Hepatocyte (in vitro differentiated cells): ENCODE measurements around the gene SYNJ2. TPM values are rescaled to one million over a fixed set of nuclear protein-coding genes. Genes with fewer than 3 reads are reported as not detected.

Experiments
- DNase-seq: peaks from one replicate; pipeline ENCODE4 v3.0.0-alpha.2; 2016; ENCODE audit warnings: low spot score
- H2AFZ ChIP-seq: fragments of 200-600 bp; sonication (generic); 2 replicates; pipeline ENCODE4 v1.6.0; 2016; ENCODE audit warnings: antibody characterized with exemption, mild to moderate bottlenecking
- H3K27ac ChIP-seq: fragments of 200-600 bp; sonication (generic); 2 replicates; pipeline ENCODE4 v1.5.1; 2016; ENCODE audit warnings: mild to moderate bottlenecking
- H3K27me3 ChIP-seq: fragments of 200-600 bp; sonication (generic); 2 replicates; pipeline ENCODE4 v1.6.1; 2016
- H3K36me3 ChIP-seq: fragments of 200-600 bp; sonication (generic); replicated peaks from 2 replicates; pipeline ENCODE4 v1.5.1; 2016; ENCODE audit warnings: low read depth; ENCODE audit not compliant: insufficient read depth
- H3K4me1 ChIP-seq: fragments of 200-600 bp; sonication (generic); 2 replicates; pipeline ENCODE4 v1.5.1; 2016; ENCODE audit warnings: mild to moderate bottlenecking, moderate library complexity; ENCODE audit not compliant: insufficient read depth
- H3K4me2 ChIP-seq: fragments of 200-600 bp; sonication (generic); 2 replicates; pipeline ENCODE4 v1.6.0; 2016
- H3K4me3 ChIP-seq: fragments of 200-600 bp; sonication (generic); 2 replicates; pipeline ENCODE4 v1.5.1; 2016; ENCODE audit warnings: mild to moderate bottlenecking
- H3K79me2 ChIP-seq: fragments of 200-600 bp; sonication (generic); 2 replicates; pipeline ENCODE4 v1.6.0; 2017; ENCODE audit warnings: mild to moderate bottlenecking
- H3K9me2 ChIP-seq: fragments of 200-600 bp; sonication (generic); replicated peaks from 2 replicates; pipeline ENCODE4 v1.6.0; 2017; ENCODE audit warnings: mild to moderate bottlenecking; ENCODE audit not compliant: insufficient read depth
- H3K9me3 ChIP-seq: fragments of 200-600 bp; sonication (generic); 2 replicates; pipeline ENCODE4 v1.5.1; 2016; ENCODE audit warnings: low read depth, mild to moderate bottlenecking
- H4K20me1 ChIP-seq: fragments of 200-600 bp; sonication (generic); 2 replicates; pipeline ENCODE4 v1.6.0; 2016; ENCODE audit warnings: mild to moderate bottlenecking; ENCODE audit not compliant: insufficient read depth, poor library complexity, severe bottlenecking
- CTCF ChIP-seq: fragments of 200-600 bp; sonication (generic); IDR thresholded peaks from 2 replicates; pipeline ENCODE4 v1.5.1; 2016; ENCODE audit warnings: antibody characterized with exemption, mild to moderate bottlenecking; ENCODE audit not compliant: poor library complexity
- EZH2 ChIP-seq: fragments of 200-600 bp; sonication (generic); IDR thresholded peaks from 2 replicates; pipeline ENCODE4 v1.6.1; 2016; ENCODE audit warnings: antibody characterized with exemption, mild to moderate bottlenecking, borderline replicate concordance
- EZH2phosphoT487 ChIP-seq: fragments of 200-600 bp; sonication (generic); IDR thresholded peaks from one replicate; pipeline ENCODE4 v1.6.1; 2018; ENCODE audit warnings: antibody characterized with exemption, mild to moderate bottlenecking, low read depth, moderate library complexity; ENCODE audit not compliant: unreplicated experiment, severe bottlenecking
- WGBS: methylation state at CpG from one replicate; pipeline ENCODE4 v1.1.6; 2016; ENCODE audit warnings: low lambda C conversion rate; ENCODE audit errors: missing lambda C conversion rate; 5-methylcytosine and 5-hydroxymethylcytosine counted together
- polyA plus RNA-seq: library from polyadenylated mRNA; unstranded; fragments of >200 nt; fragmentation: Nextera tagmentation; extraction: Ambion mirVana; gene quantifications from 2 replicates; pipeline ENCODE4 v1.2.1, GENCODE V29; 2016
- total RNA-seq: library from RNA; depleted of rRNA; stranded (reverse); fragments of >200 nt; gene quantifications from 2 replicates; pipeline ENCODE4 v1.2.3, GENCODE V29; 2014

Gene SYNJ2, protein sequence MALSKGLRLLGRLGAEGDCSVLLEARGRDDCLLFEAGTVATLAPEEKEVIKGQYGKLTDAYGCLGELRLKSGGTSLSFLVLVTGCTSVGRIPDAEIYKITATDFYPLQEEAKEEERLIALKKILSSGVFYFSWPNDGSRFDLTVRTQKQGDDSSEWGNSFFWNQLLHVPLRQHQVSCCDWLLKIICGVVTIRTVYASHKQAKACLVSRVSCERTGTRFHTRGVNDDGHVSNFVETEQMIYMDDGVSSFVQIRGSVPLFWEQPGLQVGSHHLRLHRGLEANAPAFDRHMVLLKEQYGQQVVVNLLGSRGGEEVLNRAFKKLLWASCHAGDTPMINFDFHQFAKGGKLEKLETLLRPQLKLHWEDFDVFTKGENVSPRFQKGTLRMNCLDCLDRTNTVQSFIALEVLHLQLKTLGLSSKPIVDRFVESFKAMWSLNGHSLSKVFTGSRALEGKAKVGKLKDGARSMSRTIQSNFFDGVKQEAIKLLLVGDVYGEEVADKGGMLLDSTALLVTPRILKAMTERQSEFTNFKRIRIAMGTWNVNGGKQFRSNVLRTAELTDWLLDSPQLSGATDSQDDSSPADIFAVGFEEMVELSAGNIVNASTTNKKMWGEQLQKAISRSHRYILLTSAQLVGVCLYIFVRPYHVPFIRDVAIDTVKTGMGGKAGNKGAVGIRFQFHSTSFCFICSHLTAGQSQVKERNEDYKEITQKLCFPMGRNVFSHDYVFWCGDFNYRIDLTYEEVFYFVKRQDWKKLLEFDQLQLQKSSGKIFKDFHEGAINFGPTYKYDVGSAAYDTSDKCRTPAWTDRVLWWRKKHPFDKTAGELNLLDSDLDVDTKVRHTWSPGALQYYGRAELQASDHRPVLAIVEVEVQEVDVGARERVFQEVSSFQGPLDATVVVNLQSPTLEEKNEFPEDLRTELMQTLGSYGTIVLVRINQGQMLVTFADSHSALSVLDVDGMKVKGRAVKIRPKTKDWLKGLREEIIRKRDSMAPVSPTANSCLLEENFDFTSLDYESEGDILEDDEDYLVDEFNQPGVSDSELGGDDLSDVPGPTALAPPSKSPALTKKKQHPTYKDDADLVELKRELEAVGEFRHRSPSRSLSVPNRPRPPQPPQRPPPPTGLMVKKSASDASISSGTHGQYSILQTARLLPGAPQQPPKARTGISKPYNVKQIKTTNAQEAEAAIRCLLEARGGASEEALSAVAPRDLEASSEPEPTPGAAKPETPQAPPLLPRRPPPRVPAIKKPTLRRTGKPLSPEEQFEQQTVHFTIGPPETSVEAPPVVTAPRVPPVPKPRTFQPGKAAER (N-terminal part only)
- total RNA-seq = 15.4 and 15.6 TPM in 2 replicates
- polyA plus RNA-seq = 16.5 and 21.4 TPM in 2 replicates

- Histone ChIP-seq H3K9me3 (no peaks in the 10 kb centered on the region), H3K27me3 (no peaks in the 10 kb centered on the region), H4K20me1 (no peaks in the 10 kb centered on the region), H3K36me3 (no peaks in the 10 kb centered on the region), H3K4me3 (peak within 1 kb of the TSS; percentile 92), H2AFZ (peak within 1 kb of the TSS; percentile 84), H3K9me2 (no peaks in the 10 kb centered on the region), H3K4me1 (peaks cover 28% of the 10 kb centered on the region), H3K4me2 (peak within 1 kb of the TSS; percentile 88), H3K79me2 (peaks cover 32% of the 10 kb centered on the region), H3K27ac (peak within 1 kb of the TSS; percentile 90)
- WGBS = 3% methylated on average over 29 of the region's 86 CpGs
- TF ChIP-seq EZH2phosphoT487 = no peak
- TF ChIP-seq EZH2 = no peak
- TF ChIP-seq CTCF = peak; percentile 49
- DNase-seq = peak; percentile 91
Measured at GRCh38 chr6:157981395-157982101, at the start of gene SYNJ2. Gene SYNJ2 (plus strand): TSS chr6:157981863. CDS start chr6:157981962, 99 bp downstream.

- Histone ChIP-seq H2AFZ (no peak overlapping the region), H4K20me1 (no peaks in the 10 kb centered on the region), H3K4me2 (no peak overlapping the region), H3K9me3 (no peaks in the 10 kb centered on the region), H3K4me1 (no peaks in the 10 kb centered on the region), H3K9me2 (no peaks in the 10 kb centered on the region), H3K36me3 (no peaks in the 10 kb centered on the region), H3K79me2 (no peaks in the 10 kb centered on the region), H3K27ac (no peak overlapping the region), H3K27me3 (no peaks in the 10 kb centered on the region), H3K4me3 (no peak overlapping the region)
- TF ChIP-seq CTCF = no peak
- no peak for TF ChIP-seq EZH2
- TF ChIP-seq EZH2phosphoT487 = no peak
- no peak for DNase-seq
- 76% methylated on average over 2 of the region's 2 CpGs for WGBS
Measured at GRCh38 chr6:157935786-157936185, 45.9 kb upstream of the SYNJ2 start.

- Histone ChIP-seq H4K20me1 (no peaks in the 10 kb centered on the region), H3K4me1 (no peaks in the 10 kb centered on the region), H3K27me3 (no peaks in the 10 kb centered on the region), H3K79me2 (no peaks in the 10 kb centered on the region), H3K4me2 (no peak overlapping the region), H3K9me3 (no peaks in the 10 kb centered on the region), H3K4me3 (no peak overlapping the region), H3K27ac (no peak overlapping the region), H3K9me2 (no peaks in the 10 kb centered on the region), H3K36me3 (no peaks in the 10 kb centered on the region), H2AFZ (no peak overlapping the region)
- WGBS = 86% methylated on average over 3 of the region's 3 CpGs
- no peak for TF ChIP-seq EZH2phosphoT487
- no peak for TF ChIP-seq EZH2
- no peak for TF ChIP-seq CTCF
- no peak for DNase-seq
Measured at GRCh38 chr6:157937318-157937717, 44.3 kb upstream of the SYNJ2 start.
